Measurements from ENCODE around the gene CMTM7.
"Not testable (repeated sequence)": the region's sequence is repeated elsewhere in the genome, so short reads cannot be mapped to it uniquely, and the experiment has no call there.

CMTM7 gene

GRCh38 chr3:32467333-32468070 is 75.8 kb downstream of the CMTM7 start:
- Histone ChIP-seq H3K9me3 (ENCODE audit: control insufficient read depth in 2 of 2, low read length in 2 of 2) (no peaks in the 10 kb centered on the region), H3K27ac (ENCODE audit: low read depth in 2 of 2, low read length in 2 of 2) (no peak overlapping the region), H3K4me3 (ENCODE audit: low read length in 2 of 2) (peak overlapping the region in 1 of 2 donors; percentile 50), H3K9ac (ENCODE audit: low read depth in 1 of 2, low read length in 2 of 2) (peak overlapping the region in 1 of 2 donors; percentile 41), H3K36me3 (ENCODE audit: control insufficient read depth in 2 of 2, insufficient read depth in 2 of 2, low read length in 2 of 2) (no peaks in the 10 kb centered on the region), H3K4me1 (ENCODE audit: control insufficient read depth in 2 of 2, insufficient read depth in 2 of 2, low read length in 2 of 2) (no peaks in the 10 kb centered on the region), H3K27me3 (ENCODE audit: control insufficient read depth in 2 of 2, insufficient read depth in 2 of 2, low read length in 2 of 2) (no peaks in the 10 kb centered on the region)

GRCh38 chr3:32469151-32469874 is 77.7 kb downstream of the CMTM7 start:
- no peaks in the 10 kb centered on the region for H3K4me1 ChIP-seq (ENCODE audit: control insufficient read depth in 2 of 2, insufficient read depth in 2 of 2, low read length in 2 of 2)
- no peaks in the 10 kb centered on the region for H3K27me3 ChIP-seq (ENCODE audit: control insufficient read depth in 2 of 2, insufficient read depth in 2 of 2, low read length in 2 of 2)
- H3K9me3 ChIP-seq (ENCODE audit: control insufficient read depth in 2 of 2, low read length in 2 of 2) = no peaks in the 10 kb centered on the region
- H3K4me3 ChIP-seq (ENCODE audit: low read length in 2 of 2) = no peak overlapping the region
- H3K9ac ChIP-seq (ENCODE audit: low read depth in 1 of 2, low read length in 2 of 2) = no peak overlapping the region
- H3K27ac ChIP-seq (ENCODE audit: low read depth in 2 of 2, low read length in 2 of 2) = no peak overlapping the region
- H3K36me3 ChIP-seq (ENCODE audit: control insufficient read depth in 2 of 2, insufficient read depth in 2 of 2, low read length in 2 of 2) = no peaks in the 10 kb centered on the region

GRCh38 chr3:32470362-32470761 is 78.7 kb downstream of the CMTM7 start:
- Histone ChIP-seq H3K4me3 (ENCODE audit: low read length in 2 of 2) (no peak overlapping the region), H3K27ac (ENCODE audit: low read depth in 2 of 2, low read length in 2 of 2) (no peak overlapping the region), H3K27me3 (ENCODE audit: control insufficient read depth in 2 of 2, insufficient read depth in 2 of 2, low read length in 2 of 2) (no peaks in the 10 kb centered on the region), H3K9ac (ENCODE audit: low read depth in 1 of 2, low read length in 2 of 2) (no peak overlapping the region), H3K9me3 (ENCODE audit: control insufficient read depth in 2 of 2, low read length in 2 of 2) (no peaks in the 10 kb centered on the region), H3K36me3 (ENCODE audit: control insufficient read depth in 2 of 2, insufficient read depth in 2 of 2, low read length in 2 of 2) (no peaks in the 10 kb centered on the region), H3K4me1 (ENCODE audit: control insufficient read depth in 2 of 2, insufficient read depth in 2 of 2, low read length in 2 of 2) (no peaks in the 10 kb centered on the region)

- Histone ChIP-seq H3K4me1 (ENCODE audit: control insufficient read depth in 2 of 2, insufficient read depth in 2 of 2, low read length in 2 of 2) (no peaks in the 10 kb centered on the region), H3K36me3 (ENCODE audit: control insufficient read depth in 2 of 2, insufficient read depth in 2 of 2, low read length in 2 of 2) (no peaks in the 10 kb centered on the region), H3K4me3 (ENCODE audit: low read length in 2 of 2) (no peak overlapping the region), H3K9me3 (ENCODE audit: control insufficient read depth in 2 of 2, low read length in 2 of 2) (no peaks in the 10 kb centered on the region), H3K27me3 (ENCODE audit: control insufficient read depth in 2 of 2, insufficient read depth in 2 of 2, low read length in 2 of 2) (no peaks in the 10 kb centered on the region), H3K27ac (ENCODE audit: low read depth in 2 of 2, low read length in 2 of 2) (no peak overlapping the region), H3K9ac (ENCODE audit: low read depth in 1 of 2, low read length in 2 of 2) (no peak overlapping the region)
Observed at GRCh38 chr3:32471246-32471645, 79.6 kb downstream of the CMTM7 start.

- H3K27me3 ChIP-seq (ENCODE audit: control insufficient read depth in 2 of 2, insufficient read depth in 2 of 2, low read length in 2 of 2); H3K9me3 ChIP-seq (ENCODE audit: control insufficient read depth in 2 of 2, low read length in 2 of 2); H3K27ac ChIP-seq (ENCODE audit: low read depth in 2 of 2, low read length in 2 of 2); H3K4me1 ChIP-seq (ENCODE audit: control insufficient read depth in 2 of 2, insufficient read depth in 2 of 2, low read length in 2 of 2); H3K9ac ChIP-seq (ENCODE audit: low read depth in 1 of 2, low read length in 2 of 2); H3K36me3 ChIP-seq (ENCODE audit: control insufficient read depth in 2 of 2, insufficient read depth in 2 of 2, low read length in 2 of 2); H3K4me3 ChIP-seq (ENCODE audit: low read length in 2 of 2): not testable (repeated sequence)
Observed at GRCh38 chr3:32472151-32472550, 80.5 kb downstream of the CMTM7 start.

GRCh38 chr3:32474201-32474600 is 82.5 kb downstream of the CMTM7 start:
- Histone ChIP-seq H3K4me3 (ENCODE audit: low read length in 2 of 2) (no peak overlapping the region), H3K27me3 (ENCODE audit: control insufficient read depth in 2 of 2, insufficient read depth in 2 of 2, low read length in 2 of 2) (no peaks in the 10 kb centered on the region), H3K36me3 (ENCODE audit: control insufficient read depth in 2 of 2, insufficient read depth in 2 of 2, low read length in 2 of 2) (peaks cover 0 to 2% of the 10 kb centered on the region in 2 donors), H3K4me1 (ENCODE audit: control insufficient read depth in 2 of 2, insufficient read depth in 2 of 2, low read length in 2 of 2) (no peaks in the 10 kb centered on the region), H3K27ac (ENCODE audit: low read depth in 2 of 2, low read length in 2 of 2) (no peak overlapping the region), H3K9me3 (ENCODE audit: control insufficient read depth in 2 of 2, low read length in 2 of 2) (no peaks in the 10 kb centered on the region), H3K9ac (ENCODE audit: low read depth in 1 of 2, low read length in 2 of 2) (no peak overlapping the region)

GRCh38 chr3:32480604-32481003 is 89.0 kb downstream of the CMTM7 start:
- no peak overlapping the region for H3K9ac ChIP-seq (ENCODE audit: low read depth in 1 of 2, low read length in 2 of 2)
- H3K4me1 ChIP-seq (ENCODE audit: control insufficient read depth in 2 of 2, insufficient read depth in 2 of 2, low read length in 2 of 2) = no peaks in the 10 kb centered on the region
- H3K4me3 ChIP-seq (ENCODE audit: low read length in 2 of 2) = no peak overlapping the region
- H3K36me3 ChIP-seq (ENCODE audit: control insufficient read depth in 2 of 2, insufficient read depth in 2 of 2, low read length in 2 of 2) = peaks cover 0 to 2% of the 10 kb centered on the region in 2 donors
- no peaks in the 10 kb centered on the region for H3K27me3 ChIP-seq (ENCODE audit: control insufficient read depth in 2 of 2, insufficient read depth in 2 of 2, low read length in 2 of 2)
- no peak overlapping the region for H3K27ac ChIP-seq (ENCODE audit: low read depth in 2 of 2, low read length in 2 of 2)
- no peaks in the 10 kb centered on the region for H3K9me3 ChIP-seq (ENCODE audit: control insufficient read depth in 2 of 2, low read length in 2 of 2)

- no peaks in the 10 kb centered on the region for H3K4me1 ChIP-seq (ENCODE audit: control insufficient read depth in 2 of 2, insufficient read depth in 2 of 2, low read length in 2 of 2)
- H3K27ac ChIP-seq (ENCODE audit: low read depth in 2 of 2, low read length in 2 of 2) = no peak overlapping the region
- H3K36me3 ChIP-seq (ENCODE audit: control insufficient read depth in 2 of 2, insufficient read depth in 2 of 2, low read length in 2 of 2) = peaks cover 0 to 7% of the 10 kb centered on the region in 2 donors
Observed at GRCh38 chr3:32481791-32482631, 90.4 kb downstream of the CMTM7 start.

GRCh38 chr3:32482693-32483092 is 91.0 kb downstream of the CMTM7 start:
- no peak overlapping the region for H3K9ac ChIP-seq (ENCODE audit: low read depth in 1 of 2, low read length in 2 of 2)
- no peaks in the 10 kb centered on the region for H3K9me3 ChIP-seq (ENCODE audit: control insufficient read depth in 2 of 2, low read length in 2 of 2)
- H3K4me3 ChIP-seq (ENCODE audit: low read length in 2 of 2) = no peak overlapping the region
- H3K27me3 ChIP-seq (ENCODE audit: control insufficient read depth in 2 of 2, insufficient read depth in 2 of 2, low read length in 2 of 2) = no peaks in the 10 kb centered on the region
- peaks cover 0 to 7% of the 10 kb centered on the region in 2 donors for H3K36me3 ChIP-seq (ENCODE audit: control insufficient read depth in 2 of 2, insufficient read depth in 2 of 2, low read length in 2 of 2)
- H3K27ac ChIP-seq (ENCODE audit: low read depth in 2 of 2, low read length in 2 of 2) = no peak overlapping the region
- no peaks in the 10 kb centered on the region for H3K4me1 ChIP-seq (ENCODE audit: control insufficient read depth in 2 of 2, insufficient read depth in 2 of 2, low read length in 2 of 2)

More at GRCh38 chr3:32481791-32482631, 90.4 kb downstream of the CMTM7 start:
- Histone ChIP-seq H3K4me3 (ENCODE audit: low read length in 2 of 2) (no peak overlapping the region), H3K9me3 (ENCODE audit: control insufficient read depth in 2 of 2, low read length in 2 of 2) (no peaks in the 10 kb centered on the region), H3K27me3 (ENCODE audit: control insufficient read depth in 2 of 2, insufficient read depth in 2 of 2, low read length in 2 of 2) (no peaks in the 10 kb centered on the region), H3K9ac (ENCODE audit: low read depth in 1 of 2, low read length in 2 of 2) (no peak overlapping the region)

GRCh38 chr3:32483772-32484171 is 92.1 kb downstream of the CMTM7 start:
- H3K27ac ChIP-seq (ENCODE audit: low read depth in 2 of 2, low read length in 2 of 2) = no peak overlapping the region
- no peak overlapping the region for H3K9ac ChIP-seq (ENCODE audit: low read depth in 1 of 2, low read length in 2 of 2)
- H3K27me3 ChIP-seq (ENCODE audit: control insufficient read depth in 2 of 2, insufficient read depth in 2 of 2, low read length in 2 of 2) = no peaks in the 10 kb centered on the region
- no peaks in the 10 kb centered on the region for H3K4me1 ChIP-seq (ENCODE audit: control insufficient read depth in 2 of 2, insufficient read depth in 2 of 2, low read length in 2 of 2)
- peaks cover 0 to 7% of the 10 kb centered on the region in 2 donors for H3K36me3 ChIP-seq (ENCODE audit: control insufficient read depth in 2 of 2, insufficient read depth in 2 of 2, low read length in 2 of 2)
- H3K4me3 ChIP-seq (ENCODE audit: low read length in 2 of 2) = no peak overlapping the region
- H3K9me3 ChIP-seq (ENCODE audit: control insufficient read depth in 2 of 2, low read length in 2 of 2) = no peaks in the 10 kb centered on the region
